ENCODE data around the gene PROC.
A peak's percentile ranks its signal among the peaks of the same experiment; 100 is the strongest.
"Not testable (repeated sequence)": the region's sequence is repeated elsewhere in the genome, so short reads cannot be mapped to it uniquely, and the experiment has no call there.

The PROC gene

GRCh38 chr2:127404466-127405254 is 13.6 kb upstream of the PROC start:
- DNase-seq (ENCODE audit: low spot score): no peak
- TF ChIP-seq CTCF (IDR thresholded peaks at IDR 0.05; ENCODE audit: extremely low read depth, missing control alignments): no peak

GRCh38 chr2:127405255-127405610 is 13.0 kb upstream of the PROC start:
- TF ChIP-seq CTCF (IDR thresholded peaks at IDR 0.05; ENCODE audit: extremely low read depth, missing control alignments): no peak
- no peak for DNase-seq (ENCODE audit: low spot score)

- no peak for TF ChIP-seq CTCF (IDR thresholded peaks at IDR 0.05; ENCODE audit: extremely low read depth, missing control alignments)
- DNase-seq (ENCODE audit: low spot score): no peak
Measured at GRCh38 chr2:127406454-127406853, 11.8 kb upstream of the PROC start.

- no peak for DNase-seq (ENCODE audit: low spot score)
- TF ChIP-seq CTCF (IDR thresholded peaks at IDR 0.05; ENCODE audit: extremely low read depth, missing control alignments): no peak
Measured at GRCh38 chr2:127407091-127407490, 11.1 kb upstream of the PROC start.

GRCh38 chr2:127407661-127408003 is 10.6 kb upstream of the PROC start:
- no peak for DNase-seq (ENCODE audit: low spot score)
- no peak for TF ChIP-seq CTCF (IDR thresholded peaks at IDR 0.05; ENCODE audit: extremely low read depth, missing control alignments)

GRCh38 chr2:127408004-127408806 is 10.0 kb upstream of the PROC start:
- peak; percentile 90 for DNase-seq (ENCODE audit: low spot score)
- no peak for TF ChIP-seq CTCF (IDR thresholded peaks at IDR 0.05; ENCODE audit: extremely low read depth, missing control alignments)

DNA sequence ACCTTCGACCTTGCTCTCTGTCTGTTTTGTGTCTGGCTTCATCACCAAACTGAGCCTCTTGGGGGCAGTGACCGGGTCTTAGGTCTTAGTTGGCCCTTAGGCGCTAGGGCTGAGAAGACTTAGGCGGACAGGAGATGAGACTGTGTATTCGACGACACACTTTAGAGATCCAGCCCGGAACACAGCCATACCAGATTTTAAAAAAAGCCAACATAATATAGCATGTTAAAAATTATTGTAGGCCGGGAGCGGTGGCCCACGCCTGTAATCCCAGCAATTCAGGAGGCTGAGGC is 9.5 kb upstream of the PROC start:
- no peak for TF ChIP-seq CTCF (IDR thresholded peaks at IDR 0.05; ENCODE audit: extremely low read depth, missing control alignments)
- DNase-seq (ENCODE audit: low spot score): no peak

DNA sequence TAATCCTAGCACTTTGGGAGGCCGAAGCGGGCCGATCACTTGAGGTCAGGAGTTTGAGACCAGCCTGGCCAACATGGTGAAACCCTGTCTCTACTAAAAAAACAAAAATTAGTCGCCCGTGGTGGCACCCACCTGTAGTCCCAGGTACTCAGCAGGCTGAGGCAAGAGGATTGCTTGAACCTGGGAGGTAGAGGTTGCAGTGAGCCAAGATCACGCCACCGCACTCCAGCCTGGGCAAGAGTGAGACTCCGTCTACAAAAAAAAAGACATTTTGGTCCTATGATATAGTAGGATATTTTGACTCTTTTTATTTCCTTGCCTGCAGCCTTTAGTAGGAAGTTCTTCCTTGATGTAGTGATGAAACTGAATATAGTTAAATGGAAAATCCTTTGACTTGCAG is 8.5 kb upstream of the PROC start:
- DNase-seq (ENCODE audit: low spot score): not testable (repeated sequence)
